Stomach (tissue), 4 donors: Measurements from ENCODE around the gene PCARE.

Experiments used
- EP300 ChIP-seq: sonication (generic); formaldehyde crosslinking; IDR thresholded peaks from one replicate; pipeline ENCODE4 v1.6.1; 2017; ENCODE audit warnings: antibody characterized with exemption
- POLR2A ChIP-seq, 4 donors: fragments of 450-650 bp; IDR thresholded peaks; one replicate each; pipeline ENCODE4 v1.6.1; 2016; ENCODE audit warnings: antibody characterized with exemption in 4 of 4, control low read depth in 2 of 4, mild to moderate bottlenecking in 1 of 4, moderate library complexity in 1 of 4
- TF ChIP-seq, protein P1 (sequence below), 7 experiments: fragments of 450-650 bp in 4 of 7; fragments of 200-600 bp in 3 of 7; sonication (generic) in 3 of 7; IDR thresholded peaks; one replicate each; pipeline ENCODE4 v1.5.1; 2016 to 2019; ENCODE audit warnings: antibody characterized with exemption in 7 of 7, control low read depth in 2 of 7, mild to moderate bottlenecking in 1 of 7

DNA sequence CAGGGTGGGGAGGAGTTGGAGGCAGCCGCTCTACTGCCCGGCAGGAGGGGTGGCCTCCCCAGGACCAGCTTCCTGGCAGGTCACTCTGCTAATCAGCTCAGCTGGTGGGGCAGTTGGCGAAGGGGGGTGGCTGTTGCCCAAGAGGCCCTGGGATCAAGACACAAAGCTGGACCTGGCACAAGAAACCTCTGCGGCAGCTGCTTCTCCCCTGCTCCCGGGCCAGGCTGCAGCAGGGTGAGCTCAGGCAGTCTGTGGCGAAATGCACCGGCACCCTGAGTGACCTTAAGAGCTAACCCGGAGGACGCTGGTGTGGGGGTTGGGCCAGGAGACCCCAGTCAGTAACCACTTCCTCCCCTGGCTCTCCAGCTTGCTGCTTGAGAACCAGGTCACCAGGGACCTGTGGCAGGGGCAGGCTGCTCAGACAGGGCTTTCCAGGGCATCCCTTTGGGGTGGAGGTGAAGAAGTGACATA, 62.1 kb downstream of the PCARE start:
- TF ChIP-seq POLR2A (IDR thresholded peaks at IDR 0.05) (no peak), EP300 (no peak)
- TF ChIP-seq, protein P1, sequence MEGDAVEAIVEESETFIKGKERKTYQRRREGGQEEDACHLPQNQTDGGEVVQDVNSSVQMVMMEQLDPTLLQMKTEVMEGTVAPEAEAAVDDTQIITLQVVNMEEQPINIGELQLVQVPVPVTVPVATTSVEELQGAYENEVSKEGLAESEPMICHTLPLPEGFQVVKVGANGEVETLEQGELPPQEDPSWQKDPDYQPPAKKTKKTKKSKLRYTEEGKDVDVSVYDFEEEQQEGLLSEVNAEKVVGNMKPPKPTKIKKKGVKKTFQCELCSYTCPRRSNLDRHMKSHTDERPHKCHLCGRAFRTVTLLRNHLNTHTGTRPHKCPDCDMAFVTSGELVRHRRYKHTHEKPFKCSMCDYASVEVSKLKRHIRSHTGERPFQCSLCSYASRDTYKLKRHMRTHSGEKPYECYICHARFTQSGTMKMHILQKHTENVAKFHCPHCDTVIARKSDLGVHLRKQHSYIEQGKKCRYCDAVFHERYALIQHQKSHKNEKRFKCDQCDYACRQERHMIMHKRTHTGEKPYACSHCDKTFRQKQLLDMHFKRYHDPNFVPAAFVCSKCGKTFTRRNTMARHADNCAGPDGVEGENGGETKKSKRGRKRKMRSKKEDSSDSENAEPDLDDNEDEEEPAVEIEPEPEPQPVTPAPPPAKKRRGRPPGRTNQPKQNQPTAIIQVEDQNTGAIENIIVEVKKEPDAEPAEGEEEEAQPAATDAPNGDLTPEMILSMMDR (IDR thresholded peaks at IDR 0.05): no peak
